ENCODE measurements around the gene AUTS2.

Gene AUTS2

GRCh38 chr7:70406950-70407209 is 808.6 kb downstream of the AUTS2 start:
- DNase-seq = no peak

- DNase-seq = no peak
Measured at GRCh38 chr7:70408477-70408876, 810.2 kb downstream of the AUTS2 start.

GRCh38 chr7:70408891-70409290 is 810.6 kb downstream of the AUTS2 start:
- DNase-seq = no peak

GRCh38 chr7:70410134-70410750 is 812.0 kb downstream of the AUTS2 start:
- no peak for DNase-seq

- DNase-seq = no peak
Measured at GRCh38 chr7:70414368-70414767, 816.1 kb downstream of the AUTS2 start.

- DNase-seq = no peak
Measured at GRCh38 chr7:70415179-70415972, 817.1 kb downstream of the AUTS2 start.

- DNase-seq = peak in 2 of 51 donors; percentile 34 to 35
Measured at GRCh38 chr7:70416347-70416985, 818.2 kb downstream of the AUTS2 start.

- DNase-seq = peak in 31 of 51 donors; percentile 3 to 89 (median 29)
Measured at GRCh38 chr7:70416986-70417655, 818.8 kb downstream of the AUTS2 start.

- DNase-seq = no peak
Measured at GRCh38 chr7:70419526-70420380, 821.5 kb downstream of the AUTS2 start.

GRCh38 chr7:70420381-70420662 is 822.0 kb downstream of the AUTS2 start:
- DNase-seq = no peak

GRCh38 chr7:70421319-70421718 is 823.0 kb downstream of the AUTS2 start:
- no peak for DNase-seq

GRCh38 chr7:70426249-70426880 is 828.1 kb downstream of the AUTS2 start:
- no peak for DNase-seq

- peak in 11 of 51 donors; percentile 4 to 41 (median 16) for DNase-seq
Measured at GRCh38 chr7:70432567-70433001, 834.3 kb downstream of the AUTS2 start.

- no peak for DNase-seq
Measured at GRCh38 chr7:70434376-70434775, 836.1 kb downstream of the AUTS2 start.

- no peak for DNase-seq
Measured at GRCh38 chr7:70434821-70435220, 836.5 kb downstream of the AUTS2 start.

- no peak for DNase-seq
Measured at GRCh38 chr7:70435634-70436033, 837.4 kb downstream of the AUTS2 start.

GRCh38 chr7:70436790-70437350 is 838.6 kb downstream of the AUTS2 start:
- DNase-seq = no peak

- DNase-seq = no peak
Measured at GRCh38 chr7:70439651-70440050, 841.4 kb downstream of the AUTS2 start.

GRCh38 chr7:70446448-70447143 is 848.3 kb downstream of the AUTS2 start:
- no peak for DNase-seq

GRCh38 chr7:70448312-70448906 is 850.1 kb downstream of the AUTS2 start:
- DNase-seq = no peak

Data from hypothalamus (tissue), 51 donors.